NCI-H526 treated with DMSO at 0.1 percent for 48 hours (cell line): ENCODE measurements around the gene TCF25.

Source experiments
- DNase-seq: peaks from one replicate; lab custom pipeline; 2025; lab: John Stamatoyannopoulos, UW

Gene TCF25

DNA sequence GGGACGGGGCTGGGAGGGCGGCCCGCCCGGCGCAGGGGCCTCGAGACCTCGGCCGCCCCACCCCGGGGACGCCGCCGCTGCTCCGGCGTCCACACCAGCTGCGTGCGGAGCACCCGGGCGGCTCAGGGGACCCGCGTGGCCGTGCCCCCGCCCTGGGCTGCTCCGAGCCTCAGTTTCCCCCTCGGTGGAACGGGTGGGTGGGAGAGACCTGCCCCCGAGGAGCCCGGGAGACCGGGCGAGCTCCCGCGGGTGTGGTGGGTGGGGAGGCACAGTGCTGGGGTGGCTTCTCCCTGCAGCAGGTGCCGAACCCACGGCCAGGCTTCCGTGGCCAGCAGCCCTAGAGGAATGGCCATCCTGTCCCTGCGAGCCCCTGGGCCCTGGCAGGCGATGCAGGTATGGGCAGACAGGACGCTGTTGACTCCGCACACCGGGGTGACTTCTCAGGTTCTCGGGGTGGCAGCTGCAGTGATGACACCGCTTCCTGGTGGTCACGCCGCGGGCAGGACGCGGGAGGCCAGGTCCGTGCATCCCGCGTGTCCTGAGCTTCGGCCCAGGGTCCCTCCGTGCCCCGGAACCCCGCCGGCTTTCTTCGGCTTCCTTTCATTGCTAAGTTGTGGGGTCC is 75.8 kb downstream of the TCF25 start:
- no peak for DNase-seq

DNA sequence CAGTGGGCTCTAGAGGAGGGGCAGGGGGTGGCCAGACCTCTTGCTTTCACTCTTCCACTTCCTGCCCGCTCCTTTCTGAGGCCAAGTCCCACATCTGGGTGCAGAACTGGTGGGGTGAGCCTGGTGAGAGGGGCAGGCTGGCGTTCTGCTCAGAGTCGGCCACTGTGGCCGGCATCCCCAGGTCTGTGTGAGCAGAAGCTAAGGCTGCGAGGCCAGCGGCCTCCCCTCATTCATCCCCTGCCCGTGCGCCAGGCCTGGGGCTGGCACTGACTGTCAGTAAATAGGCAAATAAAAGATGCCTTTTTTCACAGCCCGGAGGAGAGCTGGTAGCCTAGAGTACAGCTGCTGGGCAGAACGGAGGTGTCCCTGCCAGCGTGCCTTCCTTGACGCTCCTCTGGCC is 76.4 kb downstream of the TCF25 start:
- no peak for DNase-seq

DNA sequence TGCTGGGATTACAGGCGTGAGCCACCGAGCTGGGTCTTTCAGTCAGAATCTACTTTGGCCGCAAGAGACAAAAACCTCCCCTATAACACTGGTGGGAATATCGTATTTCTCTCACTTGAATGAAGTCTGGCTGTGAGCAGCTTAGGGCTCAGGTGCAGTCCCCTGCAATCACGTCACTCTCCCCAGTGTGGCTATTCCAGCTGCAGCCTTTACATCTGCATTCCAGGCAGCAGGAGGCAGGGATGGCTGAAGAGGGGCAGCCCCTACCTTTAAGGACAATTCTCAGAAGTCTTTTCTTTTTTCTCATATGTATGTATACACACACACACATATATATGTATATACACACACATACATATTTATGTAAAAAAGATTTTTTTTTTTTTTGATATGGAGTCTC is 78.1 kb downstream of the TCF25 start:
- DNase-seq: no peak

DNA sequence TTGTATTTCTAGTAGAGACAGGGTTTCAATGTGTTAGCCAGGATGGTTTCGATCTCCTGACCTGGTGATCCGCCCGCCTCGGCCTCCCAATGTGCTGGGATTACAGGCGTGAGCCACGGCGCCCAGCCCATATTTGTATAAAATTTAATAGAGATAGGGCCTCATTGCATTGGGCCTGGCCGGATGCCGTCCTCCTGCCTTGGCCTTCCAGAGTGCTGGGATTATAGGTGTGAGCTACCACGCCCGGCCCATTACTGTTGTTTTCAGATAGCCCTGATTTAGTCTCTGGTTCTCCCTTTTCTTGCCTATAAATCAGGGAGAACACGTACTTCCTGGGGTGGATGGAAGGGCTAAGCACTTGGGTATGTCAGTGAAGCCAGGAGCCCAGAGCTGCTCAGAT is 78.7 kb downstream of the TCF25 start:
- no peak for DNase-seq

DNA sequence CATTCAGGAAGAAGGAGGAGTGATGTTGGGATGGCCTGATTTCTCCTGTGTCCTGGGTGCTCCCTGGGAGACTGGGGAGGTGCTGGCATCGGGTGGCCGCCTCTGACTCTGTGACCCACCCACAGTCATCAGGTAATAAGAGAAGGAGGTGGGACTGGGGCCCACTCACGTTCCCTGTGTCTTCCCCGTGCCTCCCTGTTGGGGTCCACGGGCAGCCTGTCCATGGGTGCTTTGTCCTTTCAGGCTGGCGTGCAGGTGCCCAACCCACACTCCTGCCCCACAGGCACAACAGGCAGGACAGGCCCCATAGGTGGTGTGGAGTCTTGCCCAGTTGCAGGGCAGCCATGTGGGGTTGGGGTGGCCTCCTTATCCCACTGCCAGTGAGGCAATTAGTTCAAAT is 79.2 kb downstream of the TCF25 start:
- DNase-seq: no peak

DNA sequence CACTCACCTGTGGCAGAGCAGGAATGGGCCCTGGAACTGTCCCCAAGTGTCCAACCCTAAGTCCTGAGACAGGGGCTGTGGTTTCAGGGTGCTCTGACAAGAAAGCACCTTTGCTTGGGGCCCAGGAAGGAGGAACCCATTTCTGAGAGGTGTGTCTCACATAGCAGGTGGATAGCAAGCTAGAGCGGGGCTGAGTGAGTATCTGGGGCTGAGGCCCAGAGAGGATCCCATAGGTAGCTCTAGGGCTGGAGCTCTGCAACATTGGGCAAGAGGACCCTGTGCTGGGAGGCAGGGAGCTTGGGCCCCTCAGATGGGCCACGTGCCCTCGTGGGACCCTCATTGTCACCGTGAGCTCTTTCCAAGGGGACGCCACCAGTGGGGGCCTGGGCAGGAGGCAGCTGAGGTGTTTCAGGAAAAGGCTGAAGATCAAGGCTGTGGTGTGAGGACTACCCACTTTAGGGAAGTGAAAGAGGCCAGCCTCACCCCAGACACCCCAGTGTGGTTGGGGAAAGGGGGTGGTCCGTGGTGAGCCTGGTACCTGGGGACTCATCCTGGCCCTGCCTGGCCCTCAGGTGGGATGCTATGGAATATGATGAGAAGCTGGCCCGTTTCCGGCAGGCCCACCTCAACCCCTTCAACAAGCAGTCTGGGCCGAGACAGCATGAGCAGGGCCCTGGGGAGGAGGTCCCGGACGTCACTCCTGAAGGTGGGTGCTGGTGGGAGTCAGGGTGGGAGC is 80.4 kb downstream of the TCF25 start:
- DNase-seq: no peak

DNA sequence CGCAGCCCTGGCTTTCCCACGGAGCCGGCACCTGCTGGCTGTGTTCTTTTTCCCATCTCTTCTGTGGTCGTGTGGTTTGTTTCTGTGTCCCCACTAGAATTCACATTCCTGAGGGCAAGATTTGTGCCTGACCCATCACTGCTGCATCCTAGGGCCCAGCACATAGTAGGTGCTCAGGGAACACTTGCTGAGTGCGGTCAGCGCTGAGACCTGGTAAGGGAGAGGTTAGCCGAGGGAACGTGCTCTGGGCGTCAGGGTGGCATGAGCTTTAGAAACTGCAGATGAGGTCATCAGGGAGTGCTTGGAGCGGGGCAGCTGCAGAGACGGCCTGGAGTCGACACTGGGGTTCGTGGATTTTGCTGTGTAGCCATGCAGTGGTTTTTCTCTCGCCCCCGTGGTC is 81.1 kb downstream of the TCF25 start:
- no peak for DNase-seq

DNA sequence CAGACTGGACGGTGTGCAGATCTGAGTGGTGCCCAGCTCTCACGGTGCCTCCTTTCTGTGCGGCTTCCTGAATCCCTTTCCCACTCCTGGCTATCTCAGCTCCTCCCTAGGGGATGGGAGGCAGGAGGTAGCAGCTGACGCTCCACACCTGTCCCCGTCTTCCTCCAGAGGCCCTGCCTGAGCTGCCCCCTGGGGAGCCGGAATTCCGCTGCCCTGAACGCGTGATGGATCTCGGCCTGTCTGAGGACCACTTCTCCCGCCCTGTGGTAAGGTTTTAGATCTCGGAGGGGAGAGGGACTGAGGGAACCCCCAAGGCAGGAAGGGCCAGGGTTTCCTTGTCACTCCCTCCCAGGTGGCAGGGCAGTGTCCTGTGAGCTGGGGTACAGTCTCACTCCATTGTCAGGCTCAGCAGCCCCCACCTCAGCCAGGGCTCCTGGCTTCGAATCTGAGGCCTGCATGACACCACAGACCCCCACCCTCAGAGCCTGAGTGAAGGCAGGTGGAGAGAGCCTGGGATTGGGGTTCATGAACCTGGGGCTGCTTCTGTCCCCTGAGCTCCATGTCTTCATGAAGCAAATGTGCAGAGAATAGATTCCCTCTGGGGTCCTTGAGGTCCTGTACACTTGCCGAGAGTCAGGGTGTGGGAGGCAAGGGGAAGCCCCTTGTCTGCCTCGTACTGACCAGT is 81.8 kb downstream of the TCF25 start:
- DNase-seq: no peak

DNA sequence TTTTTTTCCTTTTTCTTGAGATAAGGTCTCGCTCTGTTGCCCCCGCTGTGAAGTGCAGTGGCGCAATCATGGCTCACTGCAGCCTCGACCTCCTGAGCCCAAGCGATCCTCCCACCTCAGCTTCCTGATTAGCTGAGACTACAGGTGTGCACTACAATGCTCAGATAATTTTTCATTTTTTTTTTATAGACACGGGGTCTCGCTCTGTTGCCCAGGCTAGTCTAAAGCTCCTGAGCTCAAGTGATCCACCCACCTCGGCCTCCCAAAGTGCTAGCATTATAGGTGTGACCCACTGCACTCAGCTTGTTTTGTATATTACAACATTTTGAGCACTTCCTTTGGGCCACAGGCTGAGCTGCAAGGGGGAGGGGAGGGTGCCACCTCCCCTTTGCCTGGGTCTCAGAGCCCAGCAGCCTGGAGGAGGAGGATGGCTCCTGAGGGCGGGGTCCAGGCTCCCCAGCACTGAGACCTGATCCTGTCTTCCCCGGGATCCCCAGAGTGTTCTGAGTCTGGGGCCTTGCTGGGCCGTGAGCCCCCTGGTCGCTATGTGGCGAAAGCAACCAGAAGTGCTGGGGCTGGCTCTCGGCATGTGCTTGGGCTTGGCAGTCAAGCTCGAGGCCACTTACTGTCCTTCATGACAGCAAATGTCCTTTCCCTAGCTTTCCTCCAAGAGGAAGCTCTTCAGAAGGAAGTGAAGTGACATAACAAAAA is 83.3 kb downstream of the TCF25 start:
- no peak for DNase-seq

DNA sequence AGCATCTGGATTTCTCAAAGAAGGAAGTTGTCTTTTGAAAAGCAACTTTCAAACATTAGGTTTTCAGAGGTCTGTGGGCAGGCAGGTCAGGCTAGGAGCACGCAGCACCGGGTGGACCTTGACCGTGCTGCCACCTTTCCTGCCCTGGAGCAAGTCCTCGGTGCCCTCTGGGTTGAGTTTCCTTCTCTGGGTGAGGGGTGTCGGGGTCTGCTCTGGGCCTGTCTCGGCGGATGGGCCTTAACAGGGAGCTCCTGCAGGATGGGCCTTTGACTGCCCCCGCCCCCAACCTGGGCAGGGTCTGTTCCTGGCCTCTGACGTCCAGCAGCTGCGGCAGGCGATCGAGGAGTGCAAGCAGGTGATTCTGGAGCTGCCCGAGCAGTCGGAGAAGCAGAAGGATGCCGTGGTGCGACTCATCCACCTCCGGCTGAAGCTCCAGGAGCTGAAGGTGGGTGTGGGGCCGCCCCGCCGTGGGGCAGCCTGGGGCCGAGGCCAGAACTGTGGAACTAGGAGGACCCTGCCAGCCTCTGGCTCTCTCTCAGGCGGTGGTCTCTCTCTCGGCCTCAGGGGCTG is 83.9 kb downstream of the TCF25 start:
- no peak for DNase-seq

DNA sequence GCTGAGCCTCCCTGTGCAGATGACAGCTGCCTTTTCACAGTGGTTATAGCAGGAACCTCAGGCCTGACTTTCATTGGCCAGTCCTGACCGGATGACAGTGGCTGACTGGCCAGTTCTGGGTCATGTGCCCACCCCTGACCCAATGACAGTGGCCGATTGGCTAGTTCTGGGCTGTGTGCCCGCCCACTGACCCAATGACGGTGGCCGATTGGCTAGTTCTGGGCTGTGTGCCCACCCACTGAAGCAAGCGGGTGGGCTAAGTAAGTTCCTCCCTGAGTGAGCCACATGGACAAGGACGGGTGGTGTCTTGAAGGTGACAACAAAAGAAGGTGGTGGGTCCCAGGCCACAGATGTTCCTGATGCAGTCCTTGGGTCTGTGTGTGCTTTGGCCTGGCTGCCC is 84.7 kb downstream of the TCF25 start:
- DNase-seq: no peak

DNA sequence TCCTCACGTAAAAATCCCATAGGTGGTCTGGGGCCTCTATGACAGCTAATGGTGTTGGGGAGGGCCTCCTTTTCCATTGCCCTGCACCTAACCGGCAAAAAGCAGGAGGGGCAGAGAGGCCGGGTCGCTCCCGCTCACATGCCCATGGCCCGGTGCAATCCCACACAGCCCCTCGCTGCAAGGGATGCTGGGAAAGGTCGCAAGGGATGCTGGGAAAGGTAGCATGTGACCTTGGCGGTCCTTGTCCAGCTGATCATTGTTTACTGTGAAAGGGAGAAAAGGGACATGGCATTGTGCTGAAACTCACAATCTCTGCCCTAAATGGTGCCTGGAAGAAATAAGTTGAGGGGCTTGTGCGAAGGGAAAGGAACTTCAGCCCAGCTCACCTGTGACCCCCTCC is 85.2 kb downstream of the TCF25 start:
- DNase-seq: no peak

DNA sequence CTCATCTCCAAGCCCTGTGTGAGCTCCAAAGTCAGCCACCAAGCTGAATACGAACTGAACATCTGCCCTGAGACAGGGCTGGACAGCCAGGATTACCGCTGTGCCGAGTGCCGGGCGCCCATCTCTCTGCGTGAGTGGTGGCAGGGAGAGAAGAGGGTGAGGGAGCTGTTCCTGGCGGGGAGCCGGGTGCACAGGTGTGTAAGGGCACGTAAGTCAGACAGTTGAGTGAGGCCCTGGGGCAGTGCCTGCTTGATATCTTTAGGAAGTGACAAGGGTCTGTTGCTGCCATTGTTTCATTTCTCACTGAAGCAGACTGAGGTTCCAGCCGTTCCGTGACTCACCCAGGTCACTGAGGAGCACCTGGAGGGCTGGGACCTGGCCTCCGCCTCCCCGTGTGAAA is 87.6 kb downstream of the TCF25 start:
- no peak for DNase-seq
